SK-MEL-5 (cell line): ENCODE data around the gene RHNO1. TPM values are rescaled to one million over a fixed set of nuclear protein-coding genes. Genes with fewer than 3 reads are reported as not detected.

ENCODE experiments used
- DNase-seq: peaks from one replicate; pipeline ENCODE4 v3.0.0-alpha.2; 2016; ENCODE audit warnings: low read depth, low spot score
- in situ Hi-C: cut with HindIII; loops from 2 replicates; pipeline ENCODE4 v1.10.0; 2016; ENCODE audit warnings: low sequenced_read_pairs, high pct_unique_total_duplicates, low pct_unique_long_range_greater_than_20kb
- total RNA-seq: library from RNA; depleted of rRNA; stranded (reverse); fragments of >200 nt; shearing (Covaris generic); gene quantifications from 2 replicates; pipeline ENCODE4 v1.2.3, GENCODE V29; 2014; rRNA removed

Gene RHNO1
- total RNA-seq, 1 experiment from 2014 or later: 34.8 TPM

- in situ Hi-C loops: no loop called here
Observed at GRCh38 chr12:2934371-2934770, 57.3 kb downstream of the RHNO1 start.

DNA sequence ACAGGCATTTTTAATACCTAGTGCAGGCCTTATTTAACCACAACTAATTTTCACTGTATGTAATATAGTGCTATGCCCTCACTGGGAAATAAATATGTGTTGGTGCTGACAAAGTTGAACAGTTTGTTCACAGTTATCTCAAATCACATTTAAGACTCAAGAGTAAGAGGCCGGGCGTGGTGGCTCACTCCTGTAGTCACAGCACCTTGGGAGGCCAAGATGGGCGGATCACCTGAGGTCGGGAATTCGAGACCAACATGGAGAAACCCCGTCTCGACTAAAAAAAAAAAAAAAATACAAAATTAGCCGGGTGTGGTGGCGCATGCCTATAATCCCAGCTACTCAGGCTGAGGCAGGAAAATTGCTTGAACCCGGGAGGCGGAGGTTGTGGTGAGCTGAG lies 59.3 kb downstream of the RHNO1 start:
- in situ Hi-C loops: no loop called here
- no peak for DNase-seq

More at GRCh38 chr12:2934371-2934770, 57.3 kb downstream of the RHNO1 start:
- no peak for DNase-seq

- no peak for DNase-seq
- in situ Hi-C loops: no loop called here
Observed at GRCh38 chr12:2937500-2937899, 60.5 kb downstream of the RHNO1 start.

Other genes with a start within 250 kb of the RHNO1 start
- 70.1 and 76.9 TPM in 2 replicates for gene FKBP4, start 82.3 kb upstream of the RHNO1 start, total RNA-seq
- gene ITFG2, start 64.6 kb upstream of the RHNO1 start, total RNA-seq: 20.7 and 23.4 TPM in 2 replicates
- 0.05 TPM in 1 of 2 replicates, not detected in the other for gene NRIP2, start 42.2 kb upstream of the RHNO1 start, total RNA-seq
- not detected in 2 replicates for gene TEX52, start 20.2 kb upstream of the RHNO1 start, total RNA-seq
- 21.8 and 28.8 TPM in 2 replicates for gene FOXM1, start within 50 bp of the RHNO1 start, total RNA-seq
- 25.3 and 27.1 TPM in 2 replicates for gene TULP3, start 13.7 kb downstream of the RHNO1 start, total RNA-seq
- 11.9 and 16.2 TPM in 2 replicates for gene TEAD4, start 82.2 kb downstream of the RHNO1 start, total RNA-seq
- 14.2 and 19.3 TPM in 2 replicates for gene TSPAN9, start 200.2 kb downstream of the RHNO1 start, total RNA-seq